ENCODE data around the gene ING3.

DNA sequence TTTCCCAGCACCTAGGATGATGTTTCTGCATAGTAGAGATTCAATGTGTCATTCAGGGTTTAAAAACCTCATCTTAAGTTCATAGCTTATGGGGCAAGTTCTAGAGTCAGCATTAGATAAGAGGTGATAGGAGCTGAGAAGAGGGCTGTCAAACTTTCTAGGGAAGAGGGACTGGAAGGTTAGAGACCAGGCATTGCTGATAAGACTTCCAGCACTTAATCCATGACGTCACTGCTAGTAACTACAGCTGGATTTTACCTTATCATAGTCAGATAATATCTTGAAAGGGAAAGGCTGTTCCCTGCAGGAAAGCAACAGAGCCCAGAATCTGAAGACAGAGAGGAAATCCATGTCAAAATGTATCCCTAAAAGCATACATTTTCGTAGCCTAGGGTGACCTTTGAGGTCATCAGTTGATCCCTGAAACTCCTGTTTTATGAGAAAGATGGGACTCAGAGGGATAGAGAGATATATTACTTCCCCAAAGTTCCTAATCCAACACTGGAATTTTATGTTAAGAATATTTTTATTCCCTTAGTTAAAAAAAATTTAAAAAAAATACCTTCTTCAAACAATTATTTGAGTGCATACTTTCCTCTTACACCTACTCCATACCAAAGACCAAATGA, 34.7 kb downstream of the ING3 start:
- TF ChIP-seq, protein P1, sequence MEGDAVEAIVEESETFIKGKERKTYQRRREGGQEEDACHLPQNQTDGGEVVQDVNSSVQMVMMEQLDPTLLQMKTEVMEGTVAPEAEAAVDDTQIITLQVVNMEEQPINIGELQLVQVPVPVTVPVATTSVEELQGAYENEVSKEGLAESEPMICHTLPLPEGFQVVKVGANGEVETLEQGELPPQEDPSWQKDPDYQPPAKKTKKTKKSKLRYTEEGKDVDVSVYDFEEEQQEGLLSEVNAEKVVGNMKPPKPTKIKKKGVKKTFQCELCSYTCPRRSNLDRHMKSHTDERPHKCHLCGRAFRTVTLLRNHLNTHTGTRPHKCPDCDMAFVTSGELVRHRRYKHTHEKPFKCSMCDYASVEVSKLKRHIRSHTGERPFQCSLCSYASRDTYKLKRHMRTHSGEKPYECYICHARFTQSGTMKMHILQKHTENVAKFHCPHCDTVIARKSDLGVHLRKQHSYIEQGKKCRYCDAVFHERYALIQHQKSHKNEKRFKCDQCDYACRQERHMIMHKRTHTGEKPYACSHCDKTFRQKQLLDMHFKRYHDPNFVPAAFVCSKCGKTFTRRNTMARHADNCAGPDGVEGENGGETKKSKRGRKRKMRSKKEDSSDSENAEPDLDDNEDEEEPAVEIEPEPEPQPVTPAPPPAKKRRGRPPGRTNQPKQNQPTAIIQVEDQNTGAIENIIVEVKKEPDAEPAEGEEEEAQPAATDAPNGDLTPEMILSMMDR (IDR thresholded peaks at IDR 0.05): no peak
- no peak for TF ChIP-seq POLR2AphosphoS5 (IDR thresholded peaks at IDR 0.05)
